Kidney capillary endothelial cell (primary cell): ENCODE measurements around the gene NPC2.
A peak's percentile ranks its signal among the peaks of the same experiment; 100 is the strongest.
"Not testable (repeated sequence)": the region's sequence is repeated elsewhere in the genome, so short reads cannot be mapped to it uniquely, and the experiment has no call there.

Experiments used
- DNase-seq: peaks from one replicate; pipeline ENCODE4 v3.0.0-alpha.2; 2018; ENCODE audit warnings: low spot score

NPC2 gene

DNA sequence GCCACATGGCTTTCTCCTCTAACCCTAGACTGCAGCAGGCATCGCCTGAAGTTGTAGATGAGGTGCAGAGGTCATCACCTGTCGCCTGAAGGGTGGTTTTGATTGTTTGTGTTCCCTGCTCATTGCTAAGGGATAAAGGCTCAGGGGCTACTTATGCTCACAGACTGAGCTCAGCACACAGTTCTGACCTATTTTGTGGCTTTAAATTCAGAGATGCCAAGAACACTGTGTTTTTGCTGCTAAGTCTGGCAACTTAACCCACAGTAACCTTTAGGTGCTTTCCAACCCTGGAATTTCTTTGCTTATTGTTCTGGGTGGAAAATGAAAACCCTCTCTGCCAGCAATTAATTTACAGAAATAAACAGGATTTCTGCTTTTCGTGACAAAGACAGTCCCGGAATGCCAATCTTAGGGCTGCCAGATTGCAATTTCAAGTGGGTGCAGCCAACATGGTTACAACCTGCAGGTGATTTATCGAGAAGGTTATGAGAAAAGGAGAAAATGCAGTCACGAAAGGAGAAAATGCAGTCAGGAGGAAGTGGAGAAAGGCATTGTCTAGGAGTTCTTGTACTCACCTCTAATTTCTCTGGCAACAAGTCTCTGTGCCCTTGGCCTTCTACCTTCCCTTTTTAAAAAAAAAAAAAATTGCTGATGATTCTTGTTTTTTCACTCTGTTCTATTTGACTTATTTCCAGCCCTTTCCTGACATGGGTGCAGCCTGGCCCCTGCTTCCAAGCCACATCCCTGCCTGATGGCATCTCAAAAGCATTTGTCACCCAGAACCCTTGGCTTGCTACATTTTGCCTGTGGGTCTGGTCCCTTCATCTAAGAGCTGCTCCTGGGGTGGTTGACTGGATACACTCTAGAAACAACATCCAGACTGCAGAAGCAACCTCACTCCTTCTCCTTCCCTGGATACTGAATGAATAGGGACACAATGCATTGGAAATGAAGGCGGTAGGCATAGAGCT is 23.3 kb downstream of the NPC2 start:
- DNase-seq: no peak

- DNase-seq: no peak
Observed at GRCh38 chr14:74468513-74468912, 24.6 kb downstream of the NPC2 start.

GRCh38 chr14:74465335-74465734 is 27.8 kb downstream of the NPC2 start:
- no peak for DNase-seq

- DNase-seq: no peak
Observed at GRCh38 chr14:74464785-74465184, 28.3 kb downstream of the NPC2 start.

DNA sequence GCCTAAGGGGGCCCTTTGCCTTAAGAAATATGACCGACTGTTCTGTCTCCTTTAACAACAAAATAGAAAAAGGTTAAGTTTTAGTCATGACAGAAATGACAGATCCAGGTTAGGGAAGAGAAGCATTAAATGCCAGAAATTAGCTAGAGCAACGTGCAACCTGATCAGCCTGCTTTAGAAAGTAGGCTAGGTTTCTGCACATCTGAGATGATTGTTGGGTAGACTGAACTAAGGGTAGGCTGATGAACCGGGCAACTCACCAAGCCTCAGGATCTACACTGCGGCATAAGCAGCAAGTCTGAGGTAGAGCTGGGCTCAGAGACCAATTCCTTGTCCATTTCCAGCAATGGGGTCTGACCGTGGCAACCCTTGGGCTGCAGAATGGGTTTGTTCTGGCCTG is 29.4 kb downstream of the NPC2 start:
- DNase-seq: no peak

DNA sequence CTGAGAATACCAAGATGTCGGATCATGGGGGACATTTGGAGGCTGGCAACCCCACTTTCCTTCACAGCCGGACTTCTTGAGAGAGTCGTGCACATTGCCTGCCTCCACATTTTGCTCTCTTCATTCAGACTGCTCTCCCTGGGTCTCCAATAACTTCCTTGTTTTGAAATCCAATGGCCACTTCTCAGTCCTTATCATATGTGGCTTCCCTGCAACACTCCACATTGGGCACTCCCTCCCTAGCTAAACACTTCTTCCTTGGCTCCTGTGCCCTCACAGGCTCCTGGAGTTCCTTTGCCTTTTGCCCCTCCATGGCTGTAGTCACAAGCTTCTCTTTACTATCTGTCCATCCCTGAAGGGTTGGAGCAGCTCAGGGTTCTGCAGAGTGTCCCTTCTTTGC is 30.1 kb downstream of the NPC2 start:
- no peak for DNase-seq

DNA sequence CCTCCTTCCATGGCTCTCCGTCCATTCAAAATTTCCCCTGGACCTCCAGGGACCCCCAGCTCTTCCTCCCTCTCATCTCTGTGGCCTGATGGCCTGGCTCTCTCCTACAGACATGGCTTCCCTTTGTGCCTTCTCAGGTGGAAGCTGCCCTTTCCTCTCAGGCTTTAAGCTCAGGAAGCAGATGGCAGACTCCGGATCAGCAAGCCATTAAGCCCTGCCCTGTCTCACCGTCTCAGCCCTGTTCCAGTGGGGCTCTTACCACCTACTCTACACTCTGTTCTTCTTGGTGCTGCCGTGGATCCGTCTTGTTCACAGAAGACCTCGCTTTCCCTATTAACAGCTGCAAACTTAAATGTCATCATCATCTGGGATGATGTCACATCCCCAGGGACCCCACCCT is 33.1 kb downstream of the NPC2 start:
- DNase-seq: no peak

DNA sequence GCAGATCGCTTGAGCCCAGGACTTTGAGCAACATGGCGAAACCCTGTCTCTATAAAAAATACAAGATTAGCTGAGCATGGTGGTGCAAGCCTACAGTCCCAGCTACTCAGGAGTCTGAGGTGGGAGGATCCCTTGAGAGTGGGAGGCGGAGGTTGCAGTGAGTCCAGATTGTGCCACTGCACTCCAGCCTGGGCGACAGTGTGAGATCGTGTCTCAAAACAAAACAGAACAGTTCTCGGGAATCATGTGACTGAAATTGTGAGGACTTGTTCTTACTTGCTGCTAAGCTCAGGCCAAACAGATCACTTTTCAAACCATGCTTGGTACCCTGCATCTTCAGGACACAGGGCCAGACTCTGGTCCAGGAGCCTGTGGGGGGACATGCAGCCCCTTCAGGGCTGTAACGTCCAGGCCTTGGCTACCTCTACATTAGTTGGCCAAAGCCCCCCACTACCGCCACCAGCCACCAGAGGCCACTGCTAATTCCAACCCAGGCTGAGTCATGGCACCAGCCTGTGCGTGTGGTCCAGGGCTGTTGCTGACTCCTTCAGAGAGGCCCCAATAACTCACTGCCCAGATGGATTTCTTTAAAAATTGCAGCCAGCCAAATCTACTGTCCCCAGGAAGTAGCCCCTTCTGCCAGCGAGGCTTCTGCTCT is 33.7 kb downstream of the NPC2 start:
- DNase-seq: peak; percentile 50

DNA sequence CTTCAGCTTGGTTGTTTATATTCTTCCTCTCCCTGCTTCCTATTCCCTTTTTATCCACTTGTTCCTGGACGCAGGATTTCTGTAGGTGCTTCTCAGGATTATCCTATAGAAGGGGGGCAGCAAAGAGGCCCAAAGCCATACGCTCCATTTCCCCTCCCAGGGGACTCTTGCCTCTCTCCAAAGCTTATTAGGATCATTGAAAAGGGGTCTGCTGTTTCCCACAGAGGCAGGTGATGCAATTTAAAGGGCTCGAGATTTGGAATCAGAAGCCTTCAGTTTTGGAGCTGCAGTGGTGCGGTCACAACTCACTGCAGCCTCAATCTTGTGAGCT is 35.6 kb downstream of the NPC2 start:
- DNase-seq: no peak

DNA sequence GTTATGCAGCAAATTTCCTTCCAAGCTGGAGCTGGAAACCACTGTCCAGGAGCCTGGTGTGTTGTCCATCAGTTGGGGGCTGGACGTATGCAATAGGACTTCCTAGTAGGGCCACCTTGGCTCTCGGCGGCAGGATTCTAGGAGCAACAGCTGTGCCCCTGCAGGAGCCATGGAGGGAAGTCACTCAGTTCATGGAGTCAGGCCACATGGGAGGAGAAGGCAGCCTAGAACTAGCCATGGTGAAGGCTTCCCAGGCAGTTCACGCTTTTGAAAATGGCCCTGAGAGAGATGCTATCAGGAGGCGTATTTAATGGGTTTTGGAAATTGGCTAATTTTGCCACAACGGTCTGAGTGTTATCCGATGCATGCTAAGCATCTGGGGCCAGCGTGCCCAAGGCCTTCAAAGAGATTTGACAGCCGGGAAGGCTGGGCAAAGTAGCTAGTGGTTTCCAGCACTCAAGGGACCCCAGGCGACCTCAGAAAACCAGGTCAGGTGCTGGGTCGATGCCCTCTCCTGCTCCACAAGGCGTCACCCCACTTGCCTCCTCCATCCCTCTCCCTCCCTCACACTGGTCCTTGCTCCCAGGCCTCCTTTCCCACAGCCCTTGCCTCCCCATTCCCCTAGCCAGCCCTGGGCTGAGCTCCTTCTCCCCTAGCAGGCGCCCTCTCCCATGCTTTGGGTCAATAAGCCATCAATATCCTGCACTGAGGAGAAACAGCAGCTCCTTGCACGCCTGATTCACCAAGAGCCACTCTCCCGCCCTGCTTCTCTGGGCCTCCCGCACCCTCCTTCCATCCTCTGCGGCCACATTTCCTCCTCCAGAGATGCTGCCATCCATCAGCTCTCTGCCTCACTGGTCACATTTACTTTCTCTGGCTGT is 36.2 kb downstream of the NPC2 start:
- DNase-seq: no peak

DNA sequence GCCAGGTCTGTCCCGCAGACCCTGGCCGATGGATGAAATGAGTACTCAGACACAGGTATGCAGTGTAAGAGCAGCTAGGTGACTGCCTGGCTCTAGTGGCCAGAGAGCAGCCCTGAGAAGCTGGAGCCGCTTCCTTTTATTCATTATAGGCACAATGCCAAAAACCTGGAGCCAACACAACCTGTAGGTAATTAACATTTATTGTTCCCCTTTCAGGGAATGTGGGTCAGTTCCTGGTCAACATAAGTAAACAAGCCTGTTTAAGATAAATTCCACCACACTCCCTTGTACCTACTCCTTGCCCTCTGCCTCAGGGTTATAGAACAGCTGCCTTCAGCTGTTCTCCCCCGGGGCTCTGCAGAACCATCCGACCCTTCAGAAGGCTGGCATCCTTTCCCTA is 38.7 kb downstream of the NPC2 start:
- not testable (repeated sequence) for DNase-seq

- no peak for DNase-seq
Observed at GRCh38 chr14:74444866-74445265, 48.2 kb downstream of the NPC2 start.

- no peak for DNase-seq
Observed at GRCh38 chr14:74442757-74443156, 50.3 kb downstream of the NPC2 start.

DNA sequence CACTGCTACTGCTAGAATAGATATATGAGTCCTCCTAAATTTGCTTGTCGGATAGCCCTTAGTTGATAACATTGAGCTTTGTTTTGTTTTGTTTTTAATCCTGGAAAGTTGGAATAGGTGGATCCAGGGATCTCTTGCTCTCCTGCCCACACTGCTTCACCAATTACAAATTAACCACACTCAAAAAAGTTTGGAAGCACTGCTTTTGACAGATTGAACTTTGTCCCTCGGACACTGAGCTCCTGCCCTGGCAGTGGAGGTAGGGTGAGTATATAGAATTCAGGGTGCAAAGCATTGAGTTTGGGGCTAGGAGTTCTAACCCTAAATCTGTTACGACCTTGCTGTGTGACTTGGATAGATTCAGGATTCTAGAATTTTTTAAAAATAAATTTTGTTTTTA is 52.0 kb downstream of the NPC2 start:
- DNase-seq: no peak

- DNase-seq: no peak
Observed at GRCh38 chr14:74438351-74438915, 54.7 kb downstream of the NPC2 start.

DNA sequence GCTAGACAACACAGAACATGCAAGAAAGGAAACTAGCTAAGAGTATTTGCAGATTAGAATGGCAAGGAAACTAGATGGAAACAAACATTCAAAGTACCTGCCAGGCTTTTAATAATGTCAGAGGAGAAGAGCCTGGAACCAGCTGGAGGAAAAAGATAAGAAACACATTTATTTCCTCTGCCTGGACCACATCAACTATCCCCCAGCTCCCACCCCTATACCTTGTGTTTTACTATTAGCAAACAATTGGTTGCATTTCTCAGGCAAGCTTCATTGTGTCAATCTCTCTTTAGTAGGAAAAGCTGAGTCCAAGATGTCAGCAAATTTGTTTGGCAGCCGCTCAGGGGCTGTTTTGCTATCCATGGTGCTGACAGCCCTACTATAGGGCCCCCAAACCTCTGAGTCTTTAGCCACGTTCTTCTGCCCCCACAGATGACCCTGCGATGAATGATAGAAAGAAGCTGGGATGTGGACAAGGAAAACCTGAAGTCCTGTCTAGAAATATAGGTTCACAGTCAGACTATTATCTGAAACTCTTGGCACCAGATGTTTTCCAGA is 55.5 kb downstream of the NPC2 start:
- DNase-seq: no peak

DNA sequence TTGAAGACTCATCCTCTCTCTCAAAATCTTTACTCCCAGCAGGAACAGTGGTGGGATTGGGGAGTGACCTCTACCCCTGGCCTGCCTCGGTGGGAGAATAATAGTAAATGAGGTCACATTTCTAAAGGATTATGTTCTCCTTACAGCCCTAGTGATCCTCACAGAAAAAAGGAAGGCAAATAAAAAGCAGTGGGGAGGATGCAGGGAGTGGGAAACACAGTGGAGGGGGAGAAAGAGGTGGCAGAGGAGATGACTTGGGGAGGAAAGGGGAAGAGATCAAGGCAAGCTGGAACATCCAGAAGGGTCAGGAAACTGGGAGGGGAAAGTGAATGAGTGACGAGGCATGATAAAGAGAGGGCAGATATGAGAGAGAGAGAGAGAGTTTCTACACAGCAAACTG is 58.8 kb downstream of the NPC2 start:
- no peak for DNase-seq

- DNase-seq: no peak
Observed at GRCh38 chr14:74429991-74430390, 63.1 kb downstream of the NPC2 start.
